Fibroblast of upper back skin (primary cell): ENCODE measurements around the gene DRAM1.
"Not testable (repeated sequence)": the region's sequence is repeated elsewhere in the genome, so short reads cannot be mapped to it uniquely, and the experiment has no call there.

Source experiments
- DNase-seq: peaks from one replicate; pipeline ENCODE4 v3.0.0-alpha.2; 2013

The DRAM1 gene

DNA sequence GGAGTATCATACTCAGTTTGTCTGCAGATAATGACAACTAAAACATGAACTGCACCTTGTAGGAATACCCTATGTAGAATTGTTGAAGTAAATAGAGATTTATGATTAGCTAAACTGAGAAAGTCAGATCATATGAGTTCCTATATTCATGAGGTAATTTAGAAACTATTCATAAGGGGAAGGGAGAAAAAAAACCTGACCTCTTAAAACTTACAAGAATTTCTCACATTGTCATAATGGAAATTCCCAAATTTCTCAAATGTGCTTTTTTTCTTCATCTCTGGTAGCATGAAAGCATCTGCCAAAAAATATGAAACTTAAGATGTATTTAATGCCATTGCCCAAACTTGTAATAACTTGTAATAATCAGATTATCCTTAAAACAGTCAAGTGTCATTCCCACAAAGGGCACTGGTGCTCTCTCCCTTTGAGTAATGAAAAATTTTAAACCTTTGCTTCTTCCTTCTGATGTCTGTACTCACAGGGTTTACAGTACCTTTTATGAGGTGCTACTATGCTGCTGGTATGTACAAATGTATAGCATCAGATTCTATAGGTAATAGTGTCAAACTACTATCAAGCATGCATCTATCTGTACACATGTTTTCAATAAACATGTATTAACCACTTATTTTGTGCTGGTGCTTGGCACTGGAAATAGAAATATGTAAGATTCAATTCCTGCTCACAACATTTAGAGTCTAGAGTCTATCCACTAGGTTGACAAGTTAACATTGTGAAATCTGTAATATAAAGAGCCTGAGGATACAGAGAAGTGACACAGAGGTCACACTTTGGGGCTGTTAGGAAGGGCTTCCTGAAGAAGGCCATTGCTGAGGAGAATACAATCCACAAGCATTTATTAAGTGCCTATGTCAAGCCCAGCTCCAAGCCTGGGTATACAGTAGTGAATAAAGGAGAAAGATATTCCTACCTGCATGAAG lies 17.4 kb upstream of the DRAM1 start:
- peak; percentile 60 for DNase-seq

- not testable (repeated sequence) for DNase-seq
These were observed 15.7 kb upstream of the DRAM1 start for GRCh38 chr12:101861688-101862087.

DNA sequence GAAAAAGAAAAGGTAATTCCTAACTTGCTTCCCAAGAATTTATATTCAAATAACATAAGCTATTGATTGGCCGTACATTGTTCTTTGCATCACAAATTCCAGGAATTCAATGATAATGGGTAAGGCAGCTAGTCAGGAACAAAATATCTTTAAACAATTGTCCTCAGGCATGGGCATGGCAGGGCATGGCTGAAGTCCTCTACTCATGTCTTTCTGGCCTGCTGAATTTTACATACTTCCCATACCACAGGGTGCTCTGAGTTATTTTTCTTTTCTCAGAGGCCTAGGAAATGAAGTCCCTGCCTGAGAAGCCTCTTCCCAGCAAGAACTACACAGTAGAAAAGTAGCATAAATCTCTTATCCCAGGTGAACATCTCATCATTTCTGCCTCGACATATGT lies 15.1 kb upstream of the DRAM1 start:
- DNase-seq = no peak

- no peak for DNase-seq
These were observed 13.4 kb upstream of the DRAM1 start for GRCh38 chr12:101863981-101864380.

GRCh38 chr12:101866615-101867373 lies 10.6 kb upstream of the DRAM1 start:
- no peak for DNase-seq

DNA sequence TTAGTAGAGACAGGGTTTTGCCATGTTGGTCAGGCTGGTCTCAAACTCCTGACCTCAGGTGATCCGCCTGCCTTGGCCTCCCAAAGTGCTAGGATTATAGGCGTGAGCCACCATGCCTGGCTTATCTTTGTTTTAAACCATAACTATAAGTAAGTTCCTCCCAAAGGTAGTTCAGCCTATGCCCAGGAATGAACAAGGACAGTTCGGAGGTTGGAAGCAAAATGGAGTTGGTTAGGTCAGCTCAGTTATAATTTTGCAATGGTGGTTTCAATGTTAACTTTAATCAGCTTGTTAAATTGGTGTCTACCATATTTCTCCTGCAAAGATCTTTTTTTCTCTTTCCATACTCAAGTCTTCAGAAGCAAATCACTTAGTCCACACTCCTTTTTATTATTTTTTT lies 9.8 kb upstream of the DRAM1 start:
- DNase-seq = not testable (repeated sequence)

GRCh38 chr12:101870925-101871324 lies 6.5 kb upstream of the DRAM1 start:
- no peak for DNase-seq

GRCh38 chr12:101875162-101875561 lies 2.2 kb upstream of the DRAM1 start:
- no peak for DNase-seq

GRCh38 chr12:101876322-101876860 lies 989 bp upstream of the DRAM1 start:
- DNase-seq = no peak

DNA sequence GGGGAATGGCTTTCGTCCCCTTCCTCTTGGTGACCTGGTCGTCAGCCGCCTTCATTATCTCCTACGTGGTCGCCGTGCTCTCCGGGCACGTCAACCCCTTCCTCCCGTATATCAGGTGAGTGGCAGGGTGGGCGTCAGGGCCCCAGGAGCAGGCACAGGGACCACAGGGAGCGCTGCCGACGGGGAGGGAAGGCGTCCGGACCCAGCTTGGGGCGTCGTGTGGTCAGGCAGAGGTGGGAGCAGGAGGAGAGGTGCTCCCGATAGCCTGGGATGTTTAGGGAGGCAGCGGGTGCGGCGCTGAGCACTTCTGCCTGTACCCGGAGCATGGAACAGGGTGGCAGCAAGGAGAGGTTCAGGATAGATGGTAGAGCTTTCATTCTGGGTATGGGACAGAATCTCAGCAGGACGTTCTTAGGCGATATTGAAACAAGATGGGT lies 444 bp downstream of the DRAM1 start:
- DNase-seq = no peak

- DNase-seq = no peak
These were observed 952 bp downstream of the DRAM1 start for GRCh38 chr12:101878243-101878821.

DNA sequence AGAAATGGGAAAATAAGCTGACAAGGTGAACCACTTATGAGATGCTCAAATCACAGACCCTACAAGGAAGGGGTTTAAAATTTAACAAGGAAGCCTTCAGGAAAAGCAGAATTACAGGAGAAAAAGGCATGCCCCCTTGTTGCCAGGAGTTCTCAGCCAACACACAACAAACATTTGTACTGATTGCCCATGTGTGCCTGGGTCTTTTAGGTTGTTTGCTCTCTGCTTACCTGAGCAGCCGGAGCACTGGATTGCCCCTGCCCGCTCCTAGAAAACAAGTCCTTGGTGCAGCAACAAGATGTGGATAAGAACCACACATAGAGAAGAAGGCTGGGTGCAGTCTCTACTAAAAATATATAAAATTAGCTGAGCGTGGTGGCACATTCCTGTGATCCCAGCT lies 3.4 kb downstream of the DRAM1 start:
- no peak for DNase-seq

DNA sequence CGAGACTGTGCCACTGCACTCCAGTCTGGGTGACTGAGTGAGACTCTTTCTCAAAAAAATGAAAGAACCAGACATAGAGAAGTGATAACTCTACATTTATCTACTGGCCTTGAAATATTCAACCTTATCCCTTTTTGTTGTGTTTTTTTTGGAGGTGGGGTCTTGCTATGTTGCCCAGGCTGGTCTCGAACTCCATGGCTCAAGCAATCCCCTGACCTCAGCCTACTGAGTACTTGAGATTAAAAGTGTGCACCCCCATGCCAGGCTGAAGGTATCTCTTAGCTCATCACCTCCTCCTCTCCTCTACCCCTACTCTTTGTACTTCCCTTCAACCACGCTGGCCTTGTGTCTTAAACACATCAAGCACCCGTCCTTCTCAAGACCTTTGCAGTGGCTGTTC lies 3.8 kb downstream of the DRAM1 start:
- no peak for DNase-seq

DNA sequence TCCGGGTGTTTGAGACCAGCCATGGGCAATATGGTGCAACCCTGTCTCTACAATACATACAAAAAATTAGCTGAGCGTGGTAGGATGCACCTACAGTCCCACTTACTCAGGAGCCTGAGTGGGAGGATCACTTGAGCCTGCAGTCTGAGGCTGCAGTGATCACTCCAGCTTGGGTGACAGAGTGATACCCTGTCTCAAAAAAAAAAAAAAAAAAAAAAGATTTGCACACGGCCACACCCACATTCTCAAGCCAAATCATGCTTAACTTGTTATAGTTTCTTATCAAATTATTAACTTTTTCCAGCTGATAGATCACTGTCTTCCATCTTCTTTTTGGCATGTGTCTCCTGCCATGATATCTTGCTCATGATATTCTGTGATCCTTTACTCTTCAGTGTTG lies 6.8 kb downstream of the DRAM1 start:
- DNase-seq = no peak

DNA sequence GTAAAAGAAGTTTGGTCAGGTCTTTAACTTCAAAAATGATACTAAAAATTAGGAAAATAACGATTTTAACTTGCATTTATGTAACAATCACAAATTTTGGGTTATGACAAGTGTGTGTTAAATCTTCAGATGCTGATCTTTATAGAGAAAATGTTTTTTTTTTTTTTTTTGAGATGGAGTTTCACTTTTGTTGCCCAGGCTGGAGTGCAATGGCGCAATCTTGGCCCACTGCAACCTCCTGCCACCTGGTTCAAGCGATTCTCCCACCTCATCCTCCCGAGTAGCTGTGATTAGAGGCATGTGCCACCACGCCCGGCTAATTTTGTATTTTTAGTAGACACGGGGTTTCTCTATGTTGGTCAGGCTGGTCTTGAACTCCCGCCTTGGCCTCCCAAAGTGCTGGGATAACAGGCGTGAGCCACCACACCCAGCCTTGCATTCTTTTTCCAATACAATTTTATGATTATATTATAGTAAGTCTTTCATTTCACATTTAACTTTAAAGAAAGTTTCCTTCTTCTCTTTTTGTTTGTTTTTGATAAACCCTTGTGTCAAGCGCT lies 7.5 kb downstream of the DRAM1 start:
- not testable (repeated sequence) for DNase-seq

DNA sequence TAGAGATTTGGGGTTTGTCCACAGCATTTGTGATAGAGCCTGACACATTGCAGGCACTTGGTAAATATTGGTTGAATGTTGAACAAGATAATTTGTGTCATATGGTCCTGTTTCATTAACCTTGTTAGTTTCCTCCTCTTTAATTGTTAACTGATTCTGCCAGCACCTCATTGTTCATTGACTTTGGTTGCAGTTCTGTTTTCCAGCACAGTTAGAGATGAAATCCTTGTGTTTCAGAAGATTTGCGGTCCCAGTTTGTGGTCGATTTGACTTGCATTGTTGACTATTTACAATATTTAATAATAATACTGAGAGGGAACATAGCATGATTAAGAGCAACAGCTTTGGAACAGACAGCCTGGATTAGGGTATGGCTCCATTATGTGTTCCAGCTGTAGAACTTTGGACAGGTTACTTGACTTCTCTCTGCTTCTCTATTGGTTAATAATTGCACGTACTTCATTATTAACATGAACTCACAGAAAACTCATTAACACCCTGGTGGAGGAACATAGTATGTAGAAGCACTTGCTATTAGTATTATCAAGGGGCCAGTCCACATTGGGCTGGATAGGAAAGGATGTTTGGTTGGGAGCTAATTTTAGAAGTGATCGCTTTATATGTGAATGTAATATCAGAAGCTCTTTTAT lies 8.7 kb downstream of the DRAM1 start:
- no peak for DNase-seq

- DNase-seq = no peak
These were observed 11.9 kb downstream of the DRAM1 start for GRCh38 chr12:101889211-101889752.

DNA sequence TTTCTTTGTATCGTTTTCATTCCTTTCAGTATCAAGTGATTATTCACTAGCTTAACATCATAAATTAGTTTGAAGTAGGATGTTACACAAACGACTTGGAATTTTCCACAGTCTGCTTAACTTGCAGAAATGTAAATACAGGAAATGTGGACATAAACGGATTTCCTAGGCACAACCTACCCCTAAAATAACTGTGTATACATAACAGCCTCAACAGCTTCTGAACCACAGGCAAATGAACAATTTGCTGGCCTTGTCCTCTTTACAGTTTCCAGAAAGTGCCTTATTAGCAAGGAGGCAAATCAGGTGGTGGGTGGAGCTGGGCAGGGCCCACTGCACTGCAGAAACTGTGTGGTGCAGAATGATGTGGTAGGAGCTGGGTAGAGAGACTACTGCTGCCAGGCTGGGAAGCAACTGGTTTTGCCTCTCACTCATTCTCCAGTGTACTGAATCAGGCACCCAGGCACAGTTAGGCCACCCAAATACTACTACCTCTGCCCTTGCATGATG lies 14.1 kb downstream of the DRAM1 start:
- peak; percentile 77 for DNase-seq

DNA sequence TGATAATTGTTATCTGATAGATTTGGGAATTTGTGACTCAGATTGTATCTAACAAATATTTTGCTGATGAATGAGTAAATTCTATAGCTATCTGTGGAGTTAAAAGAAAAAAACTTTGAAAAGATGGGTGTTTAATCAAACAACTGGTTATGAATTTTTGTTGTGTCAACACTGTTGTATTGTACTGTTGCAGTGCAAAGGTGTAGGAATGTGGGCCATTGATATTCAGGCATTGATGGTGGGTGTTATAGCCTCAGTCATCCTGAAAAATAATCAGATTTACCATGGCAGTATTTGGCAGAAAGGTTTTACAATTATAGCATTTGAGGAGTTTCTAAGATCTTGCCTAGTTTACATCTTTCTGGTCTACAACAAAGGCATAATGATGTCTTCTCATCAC lies 15.4 kb downstream of the DRAM1 start:
- DNase-seq = no peak

DNA sequence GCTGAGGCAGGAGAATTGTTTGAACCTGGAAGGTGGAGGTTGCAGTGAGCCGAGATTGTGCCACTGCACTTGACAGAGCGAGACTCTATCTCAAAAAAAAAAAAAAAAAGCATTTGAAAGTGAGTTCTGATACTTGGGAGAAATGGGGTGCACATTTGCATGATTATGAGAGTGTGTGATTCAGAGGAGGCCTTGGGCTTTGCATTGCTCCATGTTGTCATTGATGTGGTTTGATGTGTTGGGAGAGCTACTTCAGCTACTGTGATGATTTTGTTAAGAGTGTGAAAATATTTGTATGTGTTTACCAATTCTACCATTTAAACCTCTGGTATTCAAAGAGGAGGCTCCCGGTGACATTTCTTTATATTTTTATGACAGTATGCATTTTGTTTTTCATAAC lies 24.4 kb downstream of the DRAM1 start:
- DNase-seq = no peak

- DNase-seq = no peak
These were observed 25.3 kb downstream of the DRAM1 start for GRCh38 chr12:101902641-101903040.

GRCh38 chr12:101906226-101906625 lies 28.8 kb downstream of the DRAM1 start:
- DNase-seq = no peak
